GM10248 (cell line): ENCODE data around the gene TRAM2.

Experiments used
- CTCF ChIA-PET: fragments of 300-600 bp; sonication (Branson Sonifier 250); formaldehyde crosslinking; extraction: SDS; loops from one replicate; lab custom pipeline; 2021; ENCODE audit warnings: antibody characterized with exemption; lab: Yijun Ruan, JAX
- POLR2A ChIA-PET: fragments of 350-650 bp; sonication (Branson Sonifier 250); formaldehyde crosslinking; extraction: SDS; loops from one replicate; lab custom pipeline; 2020; ENCODE audit warnings: antibody characterized with exemption; lab: Yijun Ruan, JAX
- DNase-seq: peaks from one replicate; pipeline ENCODE4 v3.0.0; 2012; ENCODE audit errors: extremely low spot score
- CTCF ChIP-seq: IDR thresholded peaks from 2 replicates; pipeline ENCODE4 v1.5.1; 2012; ENCODE audit warnings: mild to moderate bottlenecking, low read depth; ENCODE audit errors: extremely low read depth, missing control alignments, control extremely low read depth

The TRAM2 gene

GRCh38 chr6:52554684-52555280 lies 22.1 kb downstream of the TRAM2 start:
- POLR2A ChIA-PET, result no interaction called here
- no peak for TF ChIP-seq CTCF
- CTCF ChIA-PET, result interaction anchor here (1.1 to 1.7 kb wide), 2 partner anchors 11 to 19 kb away, joined by 3 to 5 read pairs; no protein-coding TSS in a partner anchor
- no peak for DNase-seq

DNA sequence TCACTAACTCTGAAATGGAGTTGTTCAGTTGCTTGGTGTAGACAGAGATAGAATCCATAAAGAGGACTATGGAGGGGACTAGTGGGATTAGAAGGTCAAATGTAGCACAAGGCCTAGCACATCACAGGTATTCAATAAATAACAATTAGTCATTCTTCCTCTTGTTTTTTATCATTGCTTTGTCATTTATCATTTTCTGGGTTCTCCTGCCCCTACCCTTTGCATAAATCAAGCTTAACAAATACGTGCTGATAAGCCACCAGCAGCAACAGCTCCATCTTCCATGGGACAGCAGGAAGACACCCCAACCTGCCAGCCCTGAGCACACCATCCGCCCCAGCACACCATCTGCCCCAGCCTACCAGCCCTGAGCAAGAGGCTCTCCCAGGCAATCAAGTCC lies 23.1 kb downstream of the TRAM2 start:
- no peak for TF ChIP-seq CTCF
- DNase-seq, result no peak
- CTCF ChIA-PET, result interaction anchor here (1.1 to 1.7 kb wide), 2 partner anchors 12 to 18 kb away, joined by 3 to 5 read pairs; no protein-coding TSS in a partner anchor
- POLR2A ChIA-PET, result no interaction called here

DNA sequence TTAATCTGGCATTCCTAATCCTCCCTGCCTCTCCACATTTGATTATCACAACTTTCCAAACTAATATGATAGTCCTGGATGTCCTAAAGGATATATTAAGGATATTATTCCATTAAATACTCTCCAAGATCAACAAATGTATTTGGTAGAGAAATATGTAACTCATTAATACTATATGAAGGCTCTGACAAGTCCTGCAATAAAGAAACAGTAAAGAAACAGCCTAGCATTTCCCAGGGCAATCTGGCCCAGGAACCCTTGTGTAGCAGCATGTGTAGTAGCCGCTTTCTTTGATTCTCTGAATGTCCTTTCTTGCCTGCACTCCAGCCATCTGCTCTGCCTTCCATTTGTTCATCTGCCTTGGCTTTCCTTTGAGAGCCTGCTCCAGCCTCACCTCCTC lies 23.7 kb downstream of the TRAM2 start:
- DNase-seq, result no peak
- no peak for TF ChIP-seq CTCF
- POLR2A ChIA-PET, result no interaction called here
- CTCF ChIA-PET, result interaction anchor here (1.0 to 1.7 kb wide), 2 partner anchors 10 to 13 kb away, joined by 3 to 5 read pairs; no protein-coding TSS in a partner anchor

DNA sequence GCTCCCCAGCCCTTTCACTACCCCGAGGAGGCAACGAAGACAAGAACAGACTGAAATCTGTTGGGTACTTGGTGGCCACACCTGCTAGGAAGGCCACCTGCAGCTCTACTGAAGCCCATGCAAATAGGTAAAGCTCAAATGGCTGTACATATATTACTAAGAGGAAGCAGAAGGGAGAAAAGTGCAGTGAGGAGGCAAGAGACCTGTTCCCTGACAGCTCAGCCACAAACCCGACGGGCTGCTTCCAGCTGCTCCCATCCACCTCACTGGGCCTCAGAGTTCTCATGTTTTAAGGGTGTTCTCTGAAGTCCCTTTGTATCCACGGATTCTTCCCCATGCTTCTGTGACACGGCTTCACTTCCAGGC lies 24.6 kb downstream of the TRAM2 start:
- CTCF ChIA-PET, result interaction anchor here (0.9 to 1.0 kb wide), 3 partner anchors 11 to 14 kb away, joined by 3 to 4 read pairs (median 3); no protein-coding TSS in a partner anchor

DNA sequence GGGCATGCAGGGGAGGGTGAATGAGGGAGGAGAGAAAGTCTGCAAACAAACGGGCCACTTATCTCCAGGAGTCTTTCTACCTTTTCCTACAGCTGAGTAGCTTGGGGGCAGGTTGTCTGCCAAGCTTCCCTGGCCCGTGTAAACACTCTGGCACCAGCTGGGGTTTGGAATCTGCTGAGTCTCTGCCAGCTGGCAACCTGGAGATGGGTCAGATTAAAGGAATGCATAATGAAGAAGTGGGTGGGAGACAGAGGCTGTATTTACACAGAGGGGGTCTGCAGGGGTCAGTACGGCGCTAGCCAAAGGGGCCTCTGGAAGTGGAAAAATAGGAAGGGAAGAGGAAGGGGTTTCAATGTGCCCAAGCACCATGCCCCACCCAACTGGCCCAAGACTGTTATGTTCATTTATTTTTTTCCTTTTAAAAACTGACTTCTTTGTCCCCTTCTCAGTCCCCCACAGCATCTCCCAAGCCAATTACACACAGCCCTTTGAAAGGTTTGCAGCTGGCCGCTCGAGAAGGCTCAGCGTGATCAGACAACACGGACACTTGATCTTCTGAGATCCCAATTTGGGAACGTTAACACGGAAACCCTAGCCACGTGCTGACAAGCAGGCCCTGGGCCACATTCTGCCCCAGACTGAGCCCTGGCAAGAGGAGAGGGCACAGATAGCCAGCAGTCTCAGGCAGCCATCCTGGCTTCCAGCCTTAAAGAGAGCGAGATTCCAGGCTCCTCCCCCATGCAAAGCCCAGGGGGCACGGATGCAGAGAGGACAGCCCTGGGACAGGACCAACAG lies 25.2 kb downstream of the TRAM2 start:
- TF ChIP-seq CTCF, result no peak
- CTCF ChIA-PET, result interaction anchor here (0.9 to 1.0 kb wide), 2 partner anchors 13 to 15 kb away, joined by 3 to 4 read pairs; no protein-coding TSS in a partner anchor
- POLR2A ChIA-PET, result no interaction called here
- no peak for DNase-seq

More for the DNA sequence above, 24.6 kb downstream of the TRAM2 start:
- POLR2A ChIA-PET, result no interaction called here
- peak; percentile 59 for DNase-seq
- TF ChIP-seq CTCF, result no peak

GRCh38 chr6:52550870-52551269 lies 26.0 kb downstream of the TRAM2 start:
- no peak for TF ChIP-seq CTCF
- ChIA-PET CTCF (interaction anchor here (1.7 kb wide), 1 partner anchor 22 kb away, joined by 4 read pairs; no protein-coding TSS in a partner anchor), POLR2A (no interaction called here)
- no peak for DNase-seq
